Vagina (tissue), 2 donors: Measurements from ENCODE around the gene CP. TPM values are rescaled to one million over a fixed set of nuclear protein-coding genes. Genes with fewer than 3 reads are reported as not detected.
A peak's percentile ranks its signal among the peaks of the same experiment; 100 is the strongest.

Source experiments
- DNase-seq, 2 donors: peaks; one replicate each; pipeline ENCODE4 v3.0.0-alpha.2; 2017; ENCODE audit errors: extremely low spot score in 2 of 2
- H3K27ac ChIP-seq: fragments of 200-600 bp; sonication (generic); one replicate; pipeline ENCODE4 v1.5.1; 2019
- H3K27me3 ChIP-seq: fragments of 200-600 bp; sonication (generic); one replicate; pipeline ENCODE4 v1.5.1; 2019
- H3K36me3 ChIP-seq, 2 donors: fragments of 200-600 bp; sonication (generic); one replicate each; pipeline ENCODE4 v1.5.1; 2017 to 2019
- H3K4me1 ChIP-seq: fragments of 200-600 bp; sonication (generic); one replicate; pipeline ENCODE4 v1.5.1; 2019
- H3K4me3 ChIP-seq, 2 donors: fragments of 200-600 bp; sonication (generic); 1 replicate in 1 of 2; 2 replicates in 1 of 2; pipeline ENCODE4 v1.5.1; 2016 to 2019
- H3K9me3 ChIP-seq: fragments of 200-600 bp; sonication (generic); one replicate; pipeline ENCODE4 v1.5.1; 2019
- POLR2A ChIP-seq, 2 donors: fragments of 450-650 bp; IDR thresholded peaks; one replicate each; pipeline ENCODE4 v1.6.1; 2017; ENCODE audit warnings: antibody characterized with exemption in 2 of 2, mild to moderate bottlenecking in 2 of 2, moderate library complexity in 2 of 2
- POLR2AphosphoS5 ChIP-seq, 2 donors: sonication (generic); formaldehyde crosslinking; IDR thresholded peaks; one replicate each; pipeline ENCODE4 v1.9.0; 2017; ENCODE audit warnings: antibody characterized with exemption in 2 of 2, mild to moderate bottlenecking in 2 of 2, low read depth in 1 of 2; ENCODE audit not compliant: insufficient read depth in 1 of 2
- intact Hi-C: fragments of 100-400 bp; cut with DNase I; formaldehyde crosslinking; loops from one replicate; pipeline ENCODE4 v1.15.1; 2023
- total RNA-seq: library from RNA; depleted of rRNA; stranded (reverse); fragments of >200 nt; gene quantifications from one replicate; pipeline ENCODE4 v1.2.3, GENCODE V29; 2016
- TF ChIP-seq, protein P1 (sequence below), 3 experiments: fragments of 450-650 bp in 2 of 3; fragments of 200-600 bp in 1 of 3; sonication (generic) in 1 of 3; IDR thresholded peaks; one replicate each; pipeline ENCODE4 v1.5.1; 2017 to 2019; ENCODE audit warnings: antibody characterized with exemption in 3 of 3, mild to moderate bottlenecking in 2 of 3, moderate library complexity in 2 of 3

CP gene
- total RNA-seq, 1 donor from 2014 or later: 26.3 TPM

GRCh38 chr3:149179220-149179619 lies 42.4 kb downstream of the CP start:
- TF ChIP-seq POLR2AphosphoS5 (IDR thresholded peaks at IDR 0.05; ENCODE audit: insufficient read depth in 1 of 2, low read depth in 1 of 2): no peak
- TF ChIP-seq POLR2A (IDR thresholded peaks at IDR 0.05): no peak
- TF ChIP-seq, protein P1, sequence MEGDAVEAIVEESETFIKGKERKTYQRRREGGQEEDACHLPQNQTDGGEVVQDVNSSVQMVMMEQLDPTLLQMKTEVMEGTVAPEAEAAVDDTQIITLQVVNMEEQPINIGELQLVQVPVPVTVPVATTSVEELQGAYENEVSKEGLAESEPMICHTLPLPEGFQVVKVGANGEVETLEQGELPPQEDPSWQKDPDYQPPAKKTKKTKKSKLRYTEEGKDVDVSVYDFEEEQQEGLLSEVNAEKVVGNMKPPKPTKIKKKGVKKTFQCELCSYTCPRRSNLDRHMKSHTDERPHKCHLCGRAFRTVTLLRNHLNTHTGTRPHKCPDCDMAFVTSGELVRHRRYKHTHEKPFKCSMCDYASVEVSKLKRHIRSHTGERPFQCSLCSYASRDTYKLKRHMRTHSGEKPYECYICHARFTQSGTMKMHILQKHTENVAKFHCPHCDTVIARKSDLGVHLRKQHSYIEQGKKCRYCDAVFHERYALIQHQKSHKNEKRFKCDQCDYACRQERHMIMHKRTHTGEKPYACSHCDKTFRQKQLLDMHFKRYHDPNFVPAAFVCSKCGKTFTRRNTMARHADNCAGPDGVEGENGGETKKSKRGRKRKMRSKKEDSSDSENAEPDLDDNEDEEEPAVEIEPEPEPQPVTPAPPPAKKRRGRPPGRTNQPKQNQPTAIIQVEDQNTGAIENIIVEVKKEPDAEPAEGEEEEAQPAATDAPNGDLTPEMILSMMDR (IDR thresholded peaks at IDR 0.05): no peak
- intact Hi-C loops: no loop called here
- Histone ChIP-seq H3K4me3 (no peak overlapping the region), H3K36me3 (peaks cover 0 to 6% of the 10 kb centered on the region in 2 donors), H3K27me3 (no peaks in the 10 kb centered on the region), H3K27ac (peak overlapping the region; percentile 58), H3K4me1 (no peaks in the 10 kb centered on the region), H3K9me3 (no peaks in the 10 kb centered on the region)
- DNase-seq: no peak

DNA sequence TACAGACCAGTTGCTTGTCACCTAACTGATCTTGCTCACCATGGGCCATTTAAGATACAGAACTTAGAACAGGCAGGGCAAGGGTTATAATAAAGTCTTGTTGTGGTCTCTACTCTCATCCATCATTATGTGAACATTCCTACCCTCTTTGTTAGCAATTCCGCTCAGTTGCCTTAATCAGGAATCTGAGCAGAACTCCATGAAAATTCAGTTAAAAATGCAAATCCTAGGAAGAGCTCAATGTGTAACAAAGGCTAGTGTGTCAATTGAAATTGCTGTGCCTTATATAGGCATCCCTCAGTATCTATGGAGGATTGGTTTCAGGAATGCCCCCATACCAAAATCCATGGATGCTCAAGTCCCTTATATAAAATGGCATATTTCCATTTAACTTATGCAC lies 44.5 kb downstream of the CP start:
- Histone ChIP-seq H3K36me3 (peaks cover 0 to 17% of the 10 kb centered on the region in 2 donors), H3K27ac (no peak overlapping the region), H3K27me3 (no peaks in the 10 kb centered on the region), H3K4me3 (no peak overlapping the region), H3K4me1 (no peaks in the 10 kb centered on the region), H3K9me3 (no peaks in the 10 kb centered on the region)
- DNase-seq: no peak
- TF ChIP-seq POLR2AphosphoS5 (IDR thresholded peaks at IDR 0.05; ENCODE audit: insufficient read depth in 1 of 2, low read depth in 1 of 2) (no peak), POLR2A (IDR thresholded peaks at IDR 0.05) (no peak)
- TF ChIP-seq, protein P1 (IDR thresholded peaks at IDR 0.05): no peak
- intact Hi-C loops: no loop called here

DNA sequence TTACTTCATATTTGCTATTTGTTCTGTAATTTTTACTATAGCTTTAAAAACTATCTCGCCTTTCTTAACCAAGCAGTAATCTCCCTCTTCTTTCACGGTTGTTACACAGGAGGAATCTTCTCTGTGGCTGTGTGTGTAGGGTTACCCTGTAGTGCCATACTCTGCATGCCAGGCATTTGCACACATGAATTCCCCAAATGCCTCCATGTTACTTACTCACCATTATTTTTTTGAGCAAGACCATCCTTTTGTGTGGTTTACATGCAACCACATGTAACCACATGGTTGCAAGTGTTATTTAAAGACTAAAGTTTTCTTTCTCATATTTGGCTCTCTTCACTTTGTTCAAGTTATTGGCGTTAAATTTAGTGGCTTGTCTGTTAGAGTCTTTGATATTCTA lies 46.7 kb downstream of the CP start:
- H3K36me3 ChIP-seq: peaks cover 0 to 39% of the 10 kb centered on the region in 2 donors
- intact Hi-C loops: no loop called here

DNA sequence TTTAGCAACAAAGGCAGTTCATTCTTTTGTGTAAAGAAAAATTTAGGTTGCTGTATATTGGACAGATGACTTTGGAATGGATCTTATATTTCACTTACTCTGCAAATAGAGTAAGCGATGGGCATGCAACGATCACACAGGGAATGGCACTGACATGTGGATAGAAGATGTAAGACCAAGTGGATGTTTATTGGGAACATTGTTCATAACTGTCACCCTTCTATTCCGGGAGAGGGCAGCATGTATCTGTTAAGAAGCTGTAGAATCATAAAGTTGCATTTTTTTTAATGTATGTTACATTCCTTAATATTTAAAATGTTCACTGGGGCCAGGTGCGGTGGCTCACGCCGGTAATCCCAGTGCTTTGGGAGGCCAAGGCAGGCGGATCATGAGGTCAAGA lies 51.0 kb downstream of the CP start:
- no peaks in the 10 kb centered on the region for H3K9me3 ChIP-seq
- H3K4me1 ChIP-seq: no peaks in the 10 kb centered on the region
- no peak for DNase-seq
- H3K27me3 ChIP-seq: no peaks in the 10 kb centered on the region
- no peak overlapping the region for H3K27ac ChIP-seq
- intact Hi-C loops: no loop called here
- H3K4me3 ChIP-seq: no peak overlapping the region
- H3K36me3 ChIP-seq: peaks cover 0 to 56% of the 10 kb centered on the region in 2 donors
- no peak for TF ChIP-seq POLR2A (IDR thresholded peaks at IDR 0.05)
- no peak for TF ChIP-seq POLR2AphosphoS5 (IDR thresholded peaks at IDR 0.05; ENCODE audit: insufficient read depth in 1 of 2, low read depth in 1 of 2)
- TF ChIP-seq, protein P1 (IDR thresholded peaks at IDR 0.05): no peak

More for the DNA sequence above, 46.7 kb downstream of the CP start:
- Histone ChIP-seq H3K4me1 (no peaks in the 10 kb centered on the region), H3K27me3 (no peaks in the 10 kb centered on the region), H3K27ac (no peak overlapping the region), H3K4me3 (no peak overlapping the region), H3K9me3 (no peaks in the 10 kb centered on the region)
- TF ChIP-seq POLR2A (IDR thresholded peaks at IDR 0.05) (no peak), POLR2AphosphoS5 (IDR thresholded peaks at IDR 0.05; ENCODE audit: insufficient read depth in 1 of 2, low read depth in 1 of 2) (no peak)
- TF ChIP-seq, protein P1 (IDR thresholded peaks at IDR 0.05): no peak
- no peak for DNase-seq

GRCh38 chr3:149167898-149168297 lies 53.7 kb downstream of the CP start:
- Histone ChIP-seq H3K4me1 (no peaks in the 10 kb centered on the region), H3K9me3 (no peaks in the 10 kb centered on the region), H3K4me3 (no peak overlapping the region), H3K36me3 (peaks cover 0 to 52% of the 10 kb centered on the region in 2 donors), H3K27ac (no peak overlapping the region), H3K27me3 (no peaks in the 10 kb centered on the region)
- TF ChIP-seq POLR2AphosphoS5 (IDR thresholded peaks at IDR 0.05; ENCODE audit: insufficient read depth in 1 of 2, low read depth in 1 of 2): no peak
- TF ChIP-seq POLR2A (IDR thresholded peaks at IDR 0.05): no peak
- TF ChIP-seq, protein P1 (IDR thresholded peaks at IDR 0.05): no peak
- DNase-seq: no peak
- intact Hi-C loops: no loop called here
